H9 (cell line): ENCODE data around the gene MAL. TPM values are rescaled to one million over a fixed set of nuclear protein-coding genes. Genes with fewer than 3 reads are reported as not detected.

ENCODE experiments used
- DNase-seq: peaks from one replicate; pipeline ENCODE4 v3.0.0-alpha.2; 2017
- H2AFZ ChIP-seq: one replicate; pipeline ENCODE4 v1.6.1; 2013; ENCODE audit warnings: mild to moderate bottlenecking, low read length, control low read depth, moderate library complexity
- H2AK5ac ChIP-seq: 2 replicates; pipeline ENCODE4 v1.6.1; 2013; ENCODE audit warnings: low read length, control low read depth, mixed read lengths; ENCODE audit not compliant: insufficient read length
- H2BK120ac ChIP-seq: one replicate; pipeline ENCODE4 v1.6.1; 2013; ENCODE audit warnings: low read depth, mild to moderate bottlenecking, low read length, control low read depth, inconsistent platforms; ENCODE audit not compliant: poor library complexity, severe bottlenecking
- H2BK12ac ChIP-seq: 2 replicates; pipeline ENCODE4 v1.6.1; 2013; ENCODE audit warnings: low read length, control low read depth, mixed read lengths, low read depth; ENCODE audit not compliant: insufficient read length
- H2BK15ac ChIP-seq: 2 replicates; pipeline ENCODE4 v1.6.1; 2013; ENCODE audit warnings: low read depth, low read length, control low read depth
- H2BK20ac ChIP-seq: one replicate; pipeline ENCODE4 v1.6.1; 2013; ENCODE audit warnings: low read depth, mild to moderate bottlenecking, low read length, control low read depth, inconsistent platforms; ENCODE audit not compliant: poor library complexity, severe bottlenecking
- H2BK5ac ChIP-seq: 2 replicates; pipeline ENCODE4 v1.6.1; 2013; ENCODE audit warnings: low read length, control low read depth, mixed read lengths; ENCODE audit not compliant: insufficient read length
- H3K14ac ChIP-seq: 2 replicates; pipeline ENCODE4 v1.6.1; 2013; ENCODE audit warnings: low read length, control low read depth; ENCODE audit not compliant: insufficient read depth
- H3K18ac ChIP-seq: 2 replicates; pipeline ENCODE4 v1.6.1; 2013; ENCODE audit warnings: low read depth, mild to moderate bottlenecking, mixed read lengths, low read length, control low read depth; ENCODE audit not compliant: insufficient read length
- H3K23ac ChIP-seq: 2 replicates; pipeline ENCODE4 v1.6.1; 2013; ENCODE audit warnings: low read length, control low read depth, mixed read lengths, low read depth; ENCODE audit not compliant: insufficient read length
- H3K23me2 ChIP-seq: 2 replicates; pipeline ENCODE4 v1.6.1; 2013; ENCODE audit warnings: low read depth, mild to moderate bottlenecking, mixed read lengths, low read length, control low read depth; ENCODE audit not compliant: insufficient read length, poor library complexity, severe bottlenecking
- H3K27ac ChIP-seq: 2 replicates; pipeline ENCODE4 v1.5.1; 2013; ENCODE audit warnings: low read length, control low read depth, mixed read lengths, low read depth; ENCODE audit not compliant: insufficient read length
- H3K27me3 ChIP-seq: 2 replicates; pipeline ENCODE4 v1.6.1; 2013; ENCODE audit warnings: low read length, control low read depth, inconsistent platforms; ENCODE audit not compliant: insufficient read depth
- H3K4ac ChIP-seq: 2 replicates; pipeline ENCODE4 v1.6.1; 2013; ENCODE audit warnings: low read depth, mild to moderate bottlenecking, control low read depth, inconsistent platforms, low read length, moderate library complexity
- H3K4me1 ChIP-seq: 2 replicates; pipeline ENCODE4 v1.6.1; 2013; ENCODE audit warnings: low read length, control low read depth, inconsistent platforms; ENCODE audit not compliant: insufficient read depth
- H3K4me2 ChIP-seq: 2 replicates; pipeline ENCODE4 v1.6.1; 2013; ENCODE audit warnings: low read length, control low read depth, mixed read lengths; ENCODE audit not compliant: insufficient read length, insufficient read depth
- H3K56ac ChIP-seq: 2 replicates; pipeline ENCODE4 v1.6.1; 2013; ENCODE audit warnings: low read depth, mild to moderate bottlenecking, mixed read lengths, low read length, control low read depth; ENCODE audit not compliant: insufficient read length
- H3K79me1 ChIP-seq: 2 replicates; pipeline ENCODE4 v1.6.1; 2013; ENCODE audit warnings: low read depth, mild to moderate bottlenecking, moderate library complexity, low read length, control low read depth, inconsistent platforms; ENCODE audit not compliant: insufficient read depth, poor library complexity, severe bottlenecking
- H3K79me2 ChIP-seq: 2 replicates; pipeline ENCODE4 v1.6.1; 2013; ENCODE audit warnings: low read length, control low read depth, inconsistent platforms; ENCODE audit not compliant: insufficient read depth
- H3K9ac ChIP-seq: 2 replicates; pipeline ENCODE4 v1.6.1; 2013; ENCODE audit warnings: low read length, control low read depth, mixed read lengths; ENCODE audit not compliant: insufficient read length; ENCODE audit errors: extremely low read depth
- H3K9me3 ChIP-seq: one replicate; pipeline ENCODE4 v1.6.1; 2013; ENCODE audit warnings: low read depth, low read length, inconsistent platforms; ENCODE audit not compliant: control insufficient read depth
- H3T11ph ChIP-seq: one replicate; pipeline ENCODE4 v1.6.1; 2013; ENCODE audit warnings: mild to moderate bottlenecking, low read length, control low read depth, inconsistent platforms
- H4K20me1 ChIP-seq: one replicate; pipeline ENCODE4 v1.6.1; 2013; ENCODE audit not compliant: control insufficient read depth, insufficient read length, insufficient read depth
- H4K5ac ChIP-seq: 2 replicates; pipeline ENCODE4 v1.6.1; 2013; ENCODE audit warnings: low read depth, mild to moderate bottlenecking, mixed read lengths, low read length, control low read depth; ENCODE audit not compliant: insufficient read length
- H4K8ac ChIP-seq: replicated peaks from 2 replicates; pipeline ENCODE4 v1.6.1; 2013; ENCODE audit warnings: low read length, control low read depth, mixed read lengths, low read depth; ENCODE audit not compliant: insufficient read length
- H4K91ac ChIP-seq: 2 replicates; pipeline ENCODE4 v1.6.1; 2013; ENCODE audit warnings: low read depth, mild to moderate bottlenecking, moderate library complexity, mixed read lengths, low read length, control low read depth; ENCODE audit not compliant: insufficient read length
- H3K27ac Mint-ChIP-seq, 3 experiments: 2 replicates in 2 of 3; 3 replicates in 1 of 3; pipeline ENCODE4 v1.8.0; 2020 to 2021; ENCODE audit warnings: mixed read lengths in 3 of 3, mild to moderate bottlenecking in 1 of 3, moderate library complexity in 1 of 3
- H3K27me3 Mint-ChIP-seq: 2 replicates; pipeline ENCODE4 v1.8.0; 2021; ENCODE audit warnings: low read depth, mild to moderate bottlenecking, moderate library complexity, mixed read lengths
- H3K36me3 Mint-ChIP-seq, 3 experiments: 2 replicates in 2 of 3; 3 replicates in 1 of 3; pipeline ENCODE4 v1.8.0; 2020 to 2021; ENCODE audit warnings: low read depth in 3 of 3, mixed read lengths in 3 of 3; ENCODE audit not compliant: insufficient read depth in 1 of 3
- H3K4me1 Mint-ChIP-seq, 2 experiments: 2 replicates each; pipeline ENCODE4 v1.8.0; 2020; ENCODE audit warnings: mixed read lengths in 2 of 2
- H3K4me3 Mint-ChIP-seq, 2 experiments: 2 replicates in 1 of 2; 3 replicates in 1 of 2; pipeline ENCODE4 v1.8.0; 2020 to 2021; ENCODE audit warnings: mild to moderate bottlenecking in 2 of 2, mixed read lengths in 2 of 2, moderate library complexity in 1 of 2
- H3K9me3 Mint-ChIP-seq, 2 experiments: 2 replicates in 1 of 2; 3 replicates in 1 of 2; pipeline ENCODE4 v1.8.0; 2020; ENCODE audit warnings: mild to moderate bottlenecking in 2 of 2, mixed read lengths in 2 of 2, moderate library complexity in 1 of 2
- WGBS: extraction: QIAGEN DNeasy Blood & Tissue Kit; methylation state at CpG from one replicate; pipeline ENCODE4 v1.1.7; 2013; ENCODE audit warnings: missing lambda C conversion rate, low lambda C conversion rate, mixed read lengths; ENCODE audit not compliant: insufficient read length; ENCODE audit errors: extremely low coverage; 5-methylcytosine and 5-hydroxymethylcytosine counted together
- total RNA-seq: library from RNA; stranded (reverse); gene quantifications from 2 replicates; pipeline ENCODE4 v1.2.1, GENCODE V29; 2021
- TF ChIP-seq, protein P1 (sequence below): fragments of 200-600 bp; sonication (generic); conservative IDR thresholded peaks from 3 replicates; pipeline ENCODE4 v1.8.0; 2021; ENCODE audit warnings: antibody characterized with exemption, mild to moderate bottlenecking

Gene MAL
- total RNA-seq, 1 experiment from 2014 or later = not detected

DNA sequence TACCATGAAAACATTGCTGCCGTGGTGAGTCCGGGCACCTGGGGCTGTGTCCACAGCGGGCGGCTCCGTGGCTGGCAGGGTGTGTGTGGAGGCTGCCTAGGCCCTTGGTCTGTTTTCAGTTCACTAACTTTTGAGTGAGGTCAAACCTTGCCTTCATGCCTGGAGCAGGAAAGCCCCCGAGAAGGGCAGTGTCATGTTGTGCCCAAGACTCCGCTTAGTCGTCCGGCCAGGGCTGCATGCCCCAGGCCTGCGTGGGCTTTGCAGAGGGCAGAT, 24.1 kb downstream of the MAL start:
- Histone ChIP-seq H3K79me1 (no peaks in the 10 kb centered on the region), H3K79me2 (no peaks in the 10 kb centered on the region), H2AK5ac (no peak overlapping the region), H3K27me3 (no peaks in the 10 kb centered on the region), H4K8ac (no peak overlapping the region), H2BK20ac (no peak overlapping the region), H3T11ph (no peak overlapping the region), H4K91ac (no peak overlapping the region), H3K18ac (no peak overlapping the region), H3K9me3 (no peaks in the 10 kb centered on the region), H4K5ac (no peak overlapping the region), H3K56ac (no peak overlapping the region), H3K4me2 (no peak overlapping the region), H3K14ac (no peak overlapping the region), H2BK15ac (no peak overlapping the region), H4K20me1 (no peaks in the 10 kb centered on the region), H3K23me2 (no peaks in the 10 kb centered on the region), H2AFZ (no peak overlapping the region), H3K4me1 (no peaks in the 10 kb centered on the region; the same call in 1 of the 2 replicates), H2BK12ac (no peak overlapping the region), H3K9ac (no peak overlapping the region), H3K27ac (no peak overlapping the region), H3K23ac (no peak overlapping the region), H2BK5ac (no peak overlapping the region), H2BK120ac (no peak overlapping the region), H3K4ac (no peak overlapping the region)
- H3K4me1 Mint-ChIP-seq = peaks cover 4 to 21% of the 10 kb centered on the region in 2 experiments
- H3K27ac Mint-ChIP-seq = no peak overlapping the region
- H3K4me3 Mint-ChIP-seq = no peak overlapping the region
- DNase-seq = no peak
- WGBS = no CpG with 5 or more reads among the region's 10 CpGs
- H3K9me3 Mint-ChIP-seq = no peaks in the 10 kb centered on the region
- TF ChIP-seq, protein P1, sequence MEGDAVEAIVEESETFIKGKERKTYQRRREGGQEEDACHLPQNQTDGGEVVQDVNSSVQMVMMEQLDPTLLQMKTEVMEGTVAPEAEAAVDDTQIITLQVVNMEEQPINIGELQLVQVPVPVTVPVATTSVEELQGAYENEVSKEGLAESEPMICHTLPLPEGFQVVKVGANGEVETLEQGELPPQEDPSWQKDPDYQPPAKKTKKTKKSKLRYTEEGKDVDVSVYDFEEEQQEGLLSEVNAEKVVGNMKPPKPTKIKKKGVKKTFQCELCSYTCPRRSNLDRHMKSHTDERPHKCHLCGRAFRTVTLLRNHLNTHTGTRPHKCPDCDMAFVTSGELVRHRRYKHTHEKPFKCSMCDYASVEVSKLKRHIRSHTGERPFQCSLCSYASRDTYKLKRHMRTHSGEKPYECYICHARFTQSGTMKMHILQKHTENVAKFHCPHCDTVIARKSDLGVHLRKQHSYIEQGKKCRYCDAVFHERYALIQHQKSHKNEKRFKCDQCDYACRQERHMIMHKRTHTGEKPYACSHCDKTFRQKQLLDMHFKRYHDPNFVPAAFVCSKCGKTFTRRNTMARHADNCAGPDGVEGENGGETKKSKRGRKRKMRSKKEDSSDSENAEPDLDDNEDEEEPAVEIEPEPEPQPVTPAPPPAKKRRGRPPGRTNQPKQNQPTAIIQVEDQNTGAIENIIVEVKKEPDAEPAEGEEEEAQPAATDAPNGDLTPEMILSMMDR = no peak
- no peaks in the 10 kb centered on the region for H3K36me3 Mint-ChIP-seq
- peaks cover 50% of the 10 kb centered on the region for H3K27me3 Mint-ChIP-seq
